NCI-H1417 treated with DMSO at 0.1 percent for 48 hours (cell line): Measurements from ENCODE around the gene KRTDAP.

Experiments
- DNase-seq: peaks from one replicate; lab custom pipeline; 2025; lab: John Stamatoyannopoulos, UW

The KRTDAP gene

GRCh38 chr19:35512831-35513627, 22.8 kb upstream of the KRTDAP start:
- DNase-seq: no peak

DNA sequence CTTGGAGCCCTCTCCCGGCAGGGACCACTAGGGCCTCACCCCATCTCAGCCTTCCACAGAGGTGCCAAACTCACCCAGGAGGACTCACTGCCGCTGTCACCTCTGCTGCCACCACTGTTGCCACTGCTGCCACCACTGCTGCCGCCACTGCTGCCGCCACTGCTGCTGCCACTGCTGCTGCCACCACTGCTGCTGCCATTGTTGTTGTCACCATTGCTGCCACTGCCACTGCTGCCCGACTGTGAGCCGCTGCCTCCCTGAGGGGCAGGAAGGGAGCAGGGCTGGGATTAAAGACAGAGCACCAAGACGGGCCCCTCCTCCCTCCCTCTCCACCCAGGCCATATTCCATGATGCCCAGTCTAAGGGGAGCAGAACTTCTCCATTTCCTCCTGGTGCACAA, 21.1 kb upstream of the KRTDAP start:
- DNase-seq: no peak

DNA sequence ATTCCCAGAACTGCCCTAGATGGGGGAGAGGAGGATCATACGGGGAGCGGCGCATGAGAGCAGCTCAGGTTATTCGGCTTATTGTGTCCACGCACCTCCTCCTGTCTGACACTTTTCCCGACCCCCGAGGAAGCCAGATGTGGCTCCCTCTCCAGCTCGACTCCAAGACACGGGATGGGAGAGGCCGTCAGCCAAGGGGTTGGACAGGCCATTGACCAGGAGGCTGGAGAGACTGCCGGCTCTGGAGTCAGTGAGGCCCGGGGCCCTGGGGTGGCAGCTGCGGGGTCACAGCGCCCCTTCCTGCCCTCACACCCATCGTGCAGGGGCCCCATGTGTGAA, 20.3 kb upstream of the KRTDAP start:
- DNase-seq: no peak

- no peak for DNase-seq
These were observed 19.8 kb upstream of the KRTDAP start for GRCh38 chr19:35509861-35510625.

- DNase-seq: no peak
These were observed 18.9 kb upstream of the KRTDAP start for GRCh38 chr19:35509018-35509652.

- no peak for DNase-seq
These were observed 17.9 kb upstream of the KRTDAP start for GRCh38 chr19:35508129-35508528.

- no peak for DNase-seq
These were observed 17.3 kb upstream of the KRTDAP start for GRCh38 chr19:35507561-35507960.

DNA sequence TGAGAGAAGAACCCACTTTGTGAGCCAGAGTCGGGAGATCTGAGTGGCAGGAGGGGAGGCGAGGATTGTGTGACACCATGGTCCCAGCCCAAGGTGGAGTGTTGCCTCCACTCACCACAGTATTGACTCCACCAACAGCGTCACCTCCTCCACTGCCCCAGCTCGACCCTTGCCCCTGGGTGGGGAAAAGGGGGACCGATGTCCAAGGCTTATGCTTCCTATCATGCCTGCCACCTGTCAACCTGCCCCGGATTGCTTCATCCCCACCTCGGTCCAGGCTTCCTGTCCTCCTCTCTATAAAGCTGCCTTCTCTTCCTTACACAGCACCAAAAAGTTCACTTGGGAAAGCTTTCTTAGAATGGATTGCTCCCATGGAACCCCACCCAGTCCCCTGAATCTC, 15.7 kb upstream of the KRTDAP start:
- DNase-seq: no peak

DNA sequence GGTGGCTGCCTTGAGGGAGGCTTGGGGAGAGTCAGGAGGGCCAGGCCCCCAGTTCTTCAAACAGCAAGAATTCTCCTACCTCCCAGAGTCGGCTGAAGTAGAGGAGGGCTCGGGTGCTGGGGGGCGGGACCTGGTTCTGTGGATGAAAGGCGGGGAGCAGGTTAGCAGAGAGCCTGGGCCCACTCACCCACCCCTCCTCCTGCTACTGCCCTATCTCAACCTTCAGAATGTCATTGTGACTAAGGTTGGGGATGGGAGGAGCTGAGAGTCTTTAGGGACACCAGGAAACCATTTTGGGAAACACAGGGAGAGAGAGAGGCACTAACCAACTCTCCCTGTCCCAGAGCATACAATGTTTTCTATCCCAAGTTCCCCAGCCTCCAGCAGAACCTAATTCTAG, 12.5 kb upstream of the KRTDAP start:
- no peak for DNase-seq

GRCh38 chr19:35501684-35502083, 11.4 kb upstream of the KRTDAP start:
- no peak for DNase-seq

DNA sequence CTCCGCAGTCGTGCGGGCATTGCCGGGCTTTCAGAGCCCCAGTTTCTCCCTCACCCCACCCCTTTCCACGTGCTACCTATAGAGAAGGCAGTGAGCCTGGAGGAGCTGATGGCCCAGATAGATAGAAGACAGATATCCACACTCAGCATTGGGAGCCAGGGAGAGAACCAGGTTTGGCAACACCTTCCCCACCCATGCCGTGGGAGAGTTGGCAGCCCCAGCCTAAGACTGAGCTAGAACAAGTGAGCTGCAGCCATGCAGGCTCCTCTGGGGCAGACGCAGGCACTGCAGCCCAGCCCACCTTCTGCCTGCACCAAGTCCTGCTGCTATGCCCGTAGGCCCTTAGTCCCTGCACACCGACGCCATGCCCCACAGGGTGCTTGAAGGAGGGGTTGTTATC, 10.3 kb upstream of the KRTDAP start:
- DNase-seq: no peak

DNA sequence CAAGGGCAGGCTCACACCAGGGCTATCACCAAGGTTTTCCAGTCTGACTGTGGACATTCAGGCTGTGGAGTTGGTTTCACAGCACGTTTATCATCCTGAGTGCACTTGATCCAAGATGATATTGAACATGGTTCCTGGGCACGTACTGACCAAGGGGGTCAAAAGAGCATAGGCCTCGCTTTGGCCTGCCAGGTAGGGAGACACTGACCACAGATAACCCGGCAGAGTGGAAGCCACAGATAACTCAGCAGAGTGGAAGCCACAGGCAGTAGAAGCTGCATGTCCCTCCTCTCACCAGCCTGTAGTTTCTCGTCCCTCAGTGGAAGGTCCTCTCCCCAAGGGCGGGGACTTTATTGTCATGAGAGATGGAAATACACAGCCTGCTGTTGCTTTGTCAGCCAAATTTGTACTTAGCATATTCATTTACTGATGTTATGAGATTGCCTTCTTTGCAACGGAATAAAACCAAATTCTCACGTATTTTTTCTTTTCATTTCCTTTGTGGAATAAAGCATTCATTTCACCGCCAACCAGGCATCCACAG, 8.8 kb upstream of the KRTDAP start:
- DNase-seq: no peak

- DNase-seq: no peak
These were observed 8.0 kb upstream of the KRTDAP start for GRCh38 chr19:35498220-35498619.

- DNase-seq: no peak
These were observed 7.1 kb upstream of the KRTDAP start for GRCh38 chr19:35497406-35497805.

DNA sequence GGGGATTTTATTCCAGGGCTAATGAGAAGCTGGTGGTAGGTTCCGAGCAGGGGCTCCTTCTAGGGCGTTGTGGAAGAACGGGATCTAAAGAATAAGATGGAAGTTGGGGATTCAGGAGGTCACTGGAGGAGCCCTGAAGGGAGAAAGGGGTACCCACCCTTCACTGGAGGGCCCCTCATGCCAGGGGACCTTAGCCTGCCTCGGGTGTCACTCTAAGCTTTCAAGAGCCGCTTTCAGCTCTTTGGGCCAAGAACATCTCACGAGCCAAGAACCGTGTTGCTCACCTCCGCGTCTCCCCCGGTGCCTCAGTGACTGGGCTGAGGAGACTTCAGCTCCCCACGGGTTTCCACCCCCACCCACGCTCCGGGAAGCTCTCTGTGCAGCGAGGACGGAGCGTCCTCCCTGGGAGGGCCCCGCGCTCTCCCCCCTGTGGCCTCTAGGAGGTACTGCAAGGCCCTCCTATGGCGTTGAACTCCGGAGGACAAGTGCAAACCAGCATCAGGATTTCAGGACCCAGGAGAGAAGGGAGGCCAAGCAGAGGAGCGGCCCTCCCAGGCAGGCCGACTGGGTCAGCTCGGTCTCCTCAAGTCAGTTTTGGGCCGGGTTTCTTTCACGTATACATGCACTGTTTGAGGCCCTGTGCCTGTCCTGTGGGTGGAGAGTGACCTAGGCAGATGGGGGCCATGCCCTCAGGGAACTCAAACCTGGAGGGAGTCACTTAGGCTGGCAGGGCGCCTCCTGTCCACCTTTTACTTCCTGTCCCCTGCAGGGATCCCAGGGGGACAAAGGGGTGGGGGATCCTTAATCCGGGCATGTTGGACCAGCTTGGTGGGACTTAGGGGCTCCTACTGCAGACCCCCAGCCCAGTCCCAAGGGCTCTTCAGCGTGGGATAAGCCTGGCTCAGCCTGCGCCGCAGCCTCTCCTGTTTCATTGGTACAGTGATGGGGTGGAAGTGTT, 5.1 kb upstream of the KRTDAP start:
- no peak for DNase-seq

DNA sequence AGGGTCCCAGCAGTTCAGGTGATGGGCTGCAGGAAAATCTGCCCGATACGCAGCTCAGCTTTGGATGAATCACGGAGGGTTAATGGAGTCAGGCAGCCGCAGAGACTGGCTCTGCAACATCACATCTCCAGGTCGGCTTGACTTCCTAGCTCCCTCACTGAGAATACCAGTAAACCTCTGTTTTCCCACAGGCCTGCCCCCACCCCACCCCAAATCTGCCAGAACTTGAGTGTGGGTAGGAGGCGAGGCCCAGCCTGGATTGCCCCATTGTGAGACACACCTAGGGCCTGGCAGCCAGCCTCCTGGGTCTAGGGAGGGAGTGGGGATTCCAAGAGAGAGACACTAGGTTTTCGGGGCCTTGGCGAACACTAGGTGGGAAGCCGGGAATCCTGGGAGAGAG, 3.7 kb upstream of the KRTDAP start:
- no peak for DNase-seq

GRCh38 chr19:35491836-35492360, 1.6 kb upstream of the KRTDAP start:
- DNase-seq: no peak

DNA sequence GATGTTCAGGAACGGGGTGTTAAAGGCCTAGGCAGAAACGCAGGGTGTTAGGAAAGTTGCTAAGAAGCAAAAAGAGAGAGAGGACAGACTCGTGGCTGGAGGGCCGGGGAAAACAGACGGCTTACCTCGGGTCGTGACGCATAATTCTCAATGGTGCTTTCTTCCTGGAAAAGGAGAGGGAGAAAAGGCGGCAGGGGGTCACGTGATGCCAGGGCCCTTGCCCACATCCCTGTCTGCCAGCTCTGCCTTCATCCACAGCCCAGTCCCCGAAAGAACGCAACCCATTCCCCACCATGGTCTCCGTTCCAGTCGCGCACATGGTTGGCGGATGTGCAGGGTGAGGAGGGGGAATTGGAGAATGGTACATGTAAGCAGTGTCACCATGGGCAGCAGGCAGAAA, 1.6 kb downstream of the KRTDAP start:
- no peak for DNase-seq

GRCh38 chr19:35487656-35488182, 2.5 kb downstream of the KRTDAP start:
- DNase-seq: no peak

DNA sequence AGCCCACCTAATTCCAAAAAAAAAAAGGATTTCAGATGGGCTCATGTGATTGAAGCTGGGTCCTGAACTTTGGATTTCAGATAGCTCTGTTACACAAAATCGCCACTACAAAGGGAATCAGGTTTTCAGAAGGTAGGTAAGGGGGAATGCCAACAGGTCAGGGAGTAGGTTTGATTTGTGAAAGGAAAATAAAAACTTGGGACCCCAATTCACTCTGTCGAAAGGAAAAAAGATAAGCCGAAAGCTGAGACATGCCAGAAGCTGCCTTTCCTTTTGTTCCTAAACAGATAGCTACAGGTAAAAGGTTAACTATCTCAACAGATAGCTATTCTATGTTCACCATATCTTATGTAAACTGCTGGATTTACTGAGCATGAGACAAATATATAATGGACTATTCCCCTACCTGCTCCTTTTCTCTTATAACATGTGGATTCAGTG, 4.0 kb downstream of the KRTDAP start:
- no peak for DNase-seq
